ENCODE data around the gene UQCR11. TPM values are rescaled to one million over a fixed set of nuclear protein-coding genes. Genes with fewer than 3 reads are reported as not detected.

UQCR11 gene
- total and polyA plus RNA-seq, 9 donors = 95.4 to 211 (median 126) TPM

DNA sequence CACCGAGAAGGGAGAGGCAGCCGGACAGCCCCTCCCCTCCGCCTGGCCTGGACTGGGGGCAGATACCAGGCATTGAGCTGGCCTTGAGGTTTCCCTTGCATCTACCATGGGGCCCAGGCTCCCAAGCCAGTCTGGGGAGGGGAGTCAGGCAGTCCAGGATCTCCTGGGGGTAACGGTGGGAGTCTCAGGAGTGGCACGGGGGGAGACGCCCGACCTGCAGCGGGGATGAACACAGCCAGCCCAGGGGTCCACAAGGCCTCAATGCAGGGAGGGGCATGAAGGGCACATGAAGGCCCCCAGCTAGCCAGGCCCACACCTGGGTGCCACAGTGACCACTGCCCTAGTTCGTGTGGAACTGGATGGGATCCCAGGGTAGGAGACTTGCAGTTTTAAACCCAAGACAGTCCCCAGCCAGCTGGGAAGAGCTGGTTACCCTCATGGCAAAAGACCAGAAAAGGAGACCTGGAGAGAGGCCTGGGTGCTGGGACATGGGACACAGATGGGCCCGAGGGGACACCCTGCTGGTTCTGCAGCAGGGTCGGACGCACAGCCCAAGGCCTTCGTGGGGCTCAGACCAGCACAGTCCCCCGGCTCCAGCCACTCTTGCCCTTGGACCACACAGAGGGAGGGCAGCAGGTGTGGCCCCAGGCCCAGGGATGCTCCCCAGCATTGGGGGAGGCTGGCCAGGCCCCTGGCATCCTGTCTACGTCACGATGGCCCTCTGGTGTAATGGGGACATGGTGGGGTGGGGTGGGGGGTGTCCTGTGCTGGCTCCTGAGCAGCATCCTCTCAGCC lies 4.6 kb upstream of the UQCR11 start:
- Histone ChIP-seq H3K9me3 (replicated peaks; ENCODE audit: control insufficient read depth, low read depth, low read length) (no peaks in the 10 kb centered on the region), H3K4me3 (ENCODE audit: low read length) (no peak overlapping the region), H3K27ac (ENCODE audit: low read length) (no peak overlapping the region), H3K27me3 (ENCODE audit: control insufficient read depth, insufficient read depth, low read length) (no peaks in the 10 kb centered on the region), H3K4me1 (ENCODE audit: control insufficient read depth, insufficient read depth, low read length) (peaks cover 10% of the 10 kb centered on the region), H3K36me3 (ENCODE audit: control insufficient read depth, insufficient read depth, low read length) (peaks cover 63% of the 10 kb centered on the region)
- DNase-seq = no peak
- WGBS (ENCODE audit: insufficient coverage) = 69% methylated on average over 14 of the region's 16 CpGs

DNA sequence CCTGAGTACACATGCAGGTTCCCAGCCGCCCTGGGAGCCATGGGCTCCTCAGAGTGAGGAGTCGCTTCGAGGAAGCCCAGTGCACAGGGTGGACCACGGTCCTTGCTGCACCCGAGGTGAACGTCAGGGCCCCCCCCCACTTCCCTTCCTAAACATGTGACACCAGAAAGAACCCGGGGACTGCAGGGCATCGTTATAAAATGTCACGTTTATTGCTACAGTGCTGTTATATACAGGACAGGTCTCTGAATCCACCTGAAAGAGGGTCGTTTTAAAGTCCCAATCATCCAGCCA lies 3.8 kb upstream of the UQCR11 start:
- WGBS (ENCODE audit: insufficient coverage) = 47% methylated on average over 5 of the region's 10 CpGs
- Histone ChIP-seq H3K9me3 (replicated peaks; ENCODE audit: control insufficient read depth, low read depth, low read length) (no peaks in the 10 kb centered on the region), H3K27me3 (ENCODE audit: control insufficient read depth, insufficient read depth, low read length) (no peaks in the 10 kb centered on the region), H3K36me3 (ENCODE audit: control insufficient read depth, insufficient read depth, low read length) (peaks cover 55% of the 10 kb centered on the region), H3K4me1 (ENCODE audit: control insufficient read depth, insufficient read depth, low read length) (peaks cover 18% of the 10 kb centered on the region), H3K4me3 (ENCODE audit: low read length) (no peak overlapping the region), H3K27ac (ENCODE audit: low read length) (no peak overlapping the region)
- no peak for DNase-seq

DNA sequence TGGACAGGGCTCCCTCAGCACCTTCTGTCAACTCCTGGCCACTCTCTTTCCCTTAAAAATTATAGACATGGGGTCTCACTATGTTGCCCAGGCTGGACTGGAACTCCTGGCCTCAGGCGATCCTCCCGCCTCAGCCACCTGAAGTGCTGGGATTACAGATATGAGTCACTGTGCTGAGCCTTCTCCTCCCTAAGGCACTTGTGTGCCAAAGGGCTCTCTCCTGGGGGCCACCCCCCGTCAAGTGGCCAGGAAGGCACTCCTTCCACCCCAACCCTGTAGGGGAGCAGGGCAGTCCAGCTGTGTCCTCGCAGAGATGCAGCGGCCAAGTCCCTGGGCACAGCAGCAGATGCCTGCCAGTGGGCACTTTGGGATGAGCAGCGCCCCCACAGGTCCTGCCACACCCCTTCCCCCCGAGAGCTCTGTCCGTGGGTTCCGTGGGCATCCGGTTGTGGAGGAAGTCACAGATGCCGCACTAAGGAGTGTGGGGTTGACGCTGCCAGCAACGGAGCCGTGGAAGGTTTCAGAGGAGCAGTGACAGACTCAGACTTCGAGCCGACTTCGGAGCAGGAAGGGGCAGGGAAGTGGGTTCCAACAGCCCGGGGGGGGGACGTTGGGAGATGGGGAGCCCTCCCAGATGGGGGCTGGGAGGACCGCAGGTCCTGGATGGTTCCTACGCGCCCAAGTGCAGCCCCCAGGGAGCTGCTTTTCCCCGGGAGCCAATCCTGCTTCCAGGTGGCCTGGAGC lies 3.3 kb upstream of the UQCR11 start:
- H3K27ac ChIP-seq (ENCODE audit: low read length) = no peak overlapping the region
- WGBS (ENCODE audit: insufficient coverage) = 55% methylated on average over 17 of the region's 23 CpGs
- H3K27me3 ChIP-seq (ENCODE audit: control insufficient read depth, insufficient read depth, low read length) = no peaks in the 10 kb centered on the region
- DNase-seq = no peak
- peaks cover 49% of the 10 kb centered on the region for H3K36me3 ChIP-seq (ENCODE audit: control insufficient read depth, insufficient read depth, low read length)
- no peak overlapping the region for H3K4me3 ChIP-seq (ENCODE audit: low read length)
- H3K9me3 ChIP-seq (replicated peaks; ENCODE audit: control insufficient read depth, low read depth, low read length) = no peaks in the 10 kb centered on the region
- peaks cover 20% of the 10 kb centered on the region for H3K4me1 ChIP-seq (ENCODE audit: control insufficient read depth, insufficient read depth, low read length)

DNA sequence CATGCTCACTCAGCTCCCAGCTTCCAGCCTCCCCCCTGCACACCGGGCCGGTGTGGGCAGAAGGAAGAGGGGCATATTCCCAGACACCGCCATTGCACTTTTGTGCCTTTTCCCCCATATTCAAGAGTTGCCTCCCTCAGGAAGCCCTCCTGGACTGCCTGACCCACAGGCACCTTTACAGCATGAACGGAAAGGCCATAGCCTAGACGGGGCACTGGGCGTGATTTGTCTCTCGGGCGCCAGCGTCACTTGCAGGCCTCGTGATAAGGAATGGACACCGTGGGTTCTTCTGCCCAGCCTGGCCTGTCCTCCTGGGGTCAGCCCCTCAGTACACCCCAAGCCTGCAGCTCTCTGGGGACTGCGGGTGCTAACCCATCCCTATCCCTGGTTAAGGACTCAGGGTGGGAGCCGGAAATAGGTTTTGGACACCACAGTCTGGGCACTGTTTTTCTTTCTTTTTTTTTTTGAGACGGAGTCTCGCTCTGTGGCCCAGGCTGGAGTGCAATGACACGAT lies 933 bp upstream of the UQCR11 start:
- no peak for DNase-seq
- peaks cover 27% of the 10 kb centered on the region for H3K36me3 ChIP-seq (ENCODE audit: control insufficient read depth, insufficient read depth, low read length)
- no peaks in the 10 kb centered on the region for H3K9me3 ChIP-seq (replicated peaks; ENCODE audit: control insufficient read depth, low read depth, low read length)
- peaks cover 28% of the 10 kb centered on the region for H3K4me1 ChIP-seq (ENCODE audit: control insufficient read depth, insufficient read depth, low read length)
- H3K27me3 ChIP-seq (ENCODE audit: control insufficient read depth, insufficient read depth, low read length) = no peaks in the 10 kb centered on the region
- peak overlapping the region; percentile 99 for H3K27ac ChIP-seq (ENCODE audit: low read length)
- WGBS (ENCODE audit: insufficient coverage) = 22% methylated on average over 10 of the region's 16 CpGs
- H3K4me3 ChIP-seq (ENCODE audit: low read length) = peak overlapping the region; percentile 71

DNA sequence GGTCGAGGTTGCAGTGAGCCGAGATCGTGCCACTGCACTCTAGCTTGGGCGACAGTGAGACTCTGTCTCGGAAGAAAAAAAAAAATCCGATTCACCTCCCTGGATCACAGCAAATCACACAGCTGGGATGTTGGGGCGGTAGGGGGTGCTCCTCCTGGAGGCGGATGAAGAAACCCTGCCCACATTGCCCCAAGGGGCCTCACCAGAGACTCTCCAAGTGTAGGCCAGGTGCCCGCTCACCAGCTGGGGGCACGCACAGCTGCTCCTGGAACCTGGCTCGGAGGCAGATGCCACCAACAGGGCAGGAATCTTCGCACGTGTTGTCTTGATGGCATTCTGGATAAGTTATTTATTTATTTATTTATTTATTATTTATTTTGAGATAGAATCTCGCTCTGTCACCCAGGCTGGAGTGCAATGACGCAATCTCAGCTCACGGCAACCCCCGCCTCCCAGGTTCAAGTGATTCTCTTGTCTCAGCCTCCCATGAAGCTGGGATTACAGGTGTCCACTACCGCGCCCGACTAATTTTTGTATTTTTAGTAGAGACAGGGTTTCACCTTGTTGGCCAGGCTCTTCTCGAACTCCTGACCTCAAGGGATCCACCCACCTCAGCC lies 3.1 kb downstream of the UQCR11 start:
- Histone ChIP-seq H3K4me1 (ENCODE audit: control insufficient read depth, insufficient read depth, low read length) (peaks cover 28% of the 10 kb centered on the region), H3K36me3 (ENCODE audit: control insufficient read depth, insufficient read depth, low read length) (peaks cover 26% of the 10 kb centered on the region), H3K27me3 (ENCODE audit: control insufficient read depth, insufficient read depth, low read length) (no peaks in the 10 kb centered on the region), H3K4me3 (ENCODE audit: low read length) (no peak overlapping the region), H3K9me3 (replicated peaks; ENCODE audit: control insufficient read depth, low read depth, low read length) (no peaks in the 10 kb centered on the region), H3K27ac (ENCODE audit: low read length) (no peak overlapping the region)
- DNase-seq = no peak
- WGBS (ENCODE audit: insufficient coverage) = 93% methylated on average over 2 of the region's 21 CpGs

DNA sequence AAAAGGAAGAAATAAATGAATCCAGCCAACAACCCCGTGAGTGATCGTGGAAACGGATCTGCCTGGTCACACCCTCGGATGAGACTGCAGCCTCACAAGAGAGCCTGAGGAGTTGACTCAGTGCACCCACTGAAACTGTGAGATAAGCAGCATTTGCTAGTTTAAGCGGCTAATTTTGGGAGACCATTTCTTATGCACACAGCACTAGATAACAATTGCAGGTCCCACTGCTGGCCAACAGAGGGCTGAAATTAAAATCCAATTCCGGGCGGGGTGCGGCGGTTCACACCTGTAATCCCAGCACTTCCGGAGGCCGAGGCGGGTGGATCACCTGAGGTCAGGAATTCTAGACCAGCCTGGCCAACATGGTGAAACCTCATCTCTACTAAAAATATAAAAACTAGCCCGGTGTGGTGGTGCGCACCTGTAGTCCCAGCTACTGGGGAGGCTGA lies 3.6 kb downstream of the UQCR11 start:
- peaks cover 29% of the 10 kb centered on the region for H3K36me3 ChIP-seq (ENCODE audit: control insufficient read depth, insufficient read depth, low read length)
- H3K27ac ChIP-seq (ENCODE audit: low read length) = no peak overlapping the region
- no peaks in the 10 kb centered on the region for H3K27me3 ChIP-seq (ENCODE audit: control insufficient read depth, insufficient read depth, low read length)
- no peak for DNase-seq
- peaks cover 28% of the 10 kb centered on the region for H3K4me1 ChIP-seq (ENCODE audit: control insufficient read depth, insufficient read depth, low read length)
- WGBS (ENCODE audit: insufficient coverage) = 94% methylated on average over 13 of the region's 14 CpGs
- H3K4me3 ChIP-seq (ENCODE audit: low read length) = no peak overlapping the region
- no peaks in the 10 kb centered on the region for H3K9me3 ChIP-seq (replicated peaks; ENCODE audit: control insufficient read depth, low read depth, low read length)

DNA sequence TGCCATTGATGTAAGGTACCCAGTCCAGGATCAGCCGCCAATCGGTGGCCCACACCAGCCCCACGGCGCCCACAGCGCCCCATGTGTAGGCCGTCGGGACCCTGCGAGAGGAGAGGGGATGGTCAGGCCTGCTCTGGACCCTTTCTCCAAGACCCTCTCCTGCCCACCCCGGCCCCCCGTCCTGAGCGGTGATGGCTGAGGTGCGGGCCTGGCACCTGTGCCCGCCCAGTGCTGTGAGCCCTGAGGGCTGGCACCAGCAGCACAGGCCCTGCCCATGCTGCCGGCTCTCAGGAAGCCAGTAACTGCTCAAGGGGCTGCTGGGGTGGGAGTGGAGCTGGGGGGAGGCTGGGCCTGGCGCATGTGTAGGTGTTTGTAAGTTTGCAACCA lies 5.8 kb downstream of the UQCR11 start:
- Histone ChIP-seq H3K4me3 (ENCODE audit: low read length) (no peak overlapping the region), H3K27me3 (ENCODE audit: control insufficient read depth, insufficient read depth, low read length) (no peaks in the 10 kb centered on the region), H3K27ac (ENCODE audit: low read length) (no peak overlapping the region), H3K4me1 (ENCODE audit: control insufficient read depth, insufficient read depth, low read length) (peaks cover 14% of the 10 kb centered on the region), H3K9me3 (replicated peaks; ENCODE audit: control insufficient read depth, low read depth, low read length) (no peaks in the 10 kb centered on the region), H3K36me3 (ENCODE audit: control insufficient read depth, insufficient read depth, low read length) (peaks cover 33% of the 10 kb centered on the region)
- WGBS (ENCODE audit: insufficient coverage) = 96% methylated on average over 8 of the region's 15 CpGs
- DNase-seq = no peak

DNA sequence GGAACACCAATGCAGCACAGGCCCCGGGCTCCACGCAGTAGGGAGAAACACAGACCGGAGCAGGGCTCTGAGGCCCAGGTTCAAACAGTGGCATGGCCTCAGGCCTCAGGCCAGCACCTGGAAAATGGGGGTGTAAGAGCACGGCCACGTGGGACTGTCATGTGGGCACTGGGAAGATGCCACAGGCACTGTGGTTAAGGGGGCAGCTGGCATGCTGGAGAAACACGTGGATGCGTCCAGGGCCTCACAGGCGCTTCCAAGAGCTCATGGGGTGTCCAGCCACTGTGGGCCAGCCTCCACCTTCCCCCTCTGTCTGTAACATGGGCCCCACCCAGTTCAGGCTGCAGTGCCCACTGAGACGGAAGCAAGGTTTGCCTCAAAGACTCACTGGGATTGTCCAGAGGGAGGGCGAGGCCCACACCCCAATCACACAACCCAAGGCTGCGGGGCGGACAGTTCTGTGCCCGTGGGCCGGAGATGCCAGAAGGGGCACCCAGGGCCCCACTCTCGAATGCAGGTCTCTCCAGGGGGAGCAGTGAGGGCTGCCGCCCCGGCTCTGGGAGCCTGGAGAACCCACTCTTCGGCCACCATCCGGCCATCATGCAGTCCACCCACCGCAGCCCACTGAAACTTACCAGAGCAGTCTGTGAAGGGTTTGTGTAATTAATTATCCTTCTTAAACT lies 6.3 kb downstream of the UQCR11 start:
- H3K9me3 ChIP-seq (replicated peaks; ENCODE audit: control insufficient read depth, low read depth, low read length) = no peaks in the 10 kb centered on the region
- WGBS (ENCODE audit: insufficient coverage) = 90% methylated on average over 7 of the region's 20 CpGs
- peaks cover 8% of the 10 kb centered on the region for H3K4me1 ChIP-seq (ENCODE audit: control insufficient read depth, insufficient read depth, low read length)
- H3K36me3 ChIP-seq (ENCODE audit: control insufficient read depth, insufficient read depth, low read length) = peaks cover 36% of the 10 kb centered on the region
- no peak for DNase-seq
- no peak overlapping the region for H3K4me3 ChIP-seq (ENCODE audit: low read length)
- no peak overlapping the region for H3K27ac ChIP-seq (ENCODE audit: low read length)
- H3K27me3 ChIP-seq (ENCODE audit: control insufficient read depth, insufficient read depth, low read length) = no peaks in the 10 kb centered on the region

DNA sequence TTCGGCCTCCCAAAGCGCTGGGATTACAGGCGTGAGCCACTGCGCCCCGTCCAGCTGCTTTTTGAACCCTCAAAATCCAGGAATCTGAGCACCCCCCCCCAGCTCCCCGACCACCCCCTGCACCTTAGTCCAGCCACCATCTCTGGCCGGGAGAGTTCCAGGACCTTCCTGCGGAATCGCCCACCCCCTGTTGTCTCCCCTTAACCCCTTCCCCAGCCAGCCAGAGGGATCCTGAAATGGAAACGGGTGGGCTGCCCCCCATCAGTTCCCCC lies 11.8 kb downstream of the UQCR11 start:
- DNase-seq = no peak
- Histone ChIP-seq H3K27ac (ENCODE audit: low read length) (no peak overlapping the region), H3K36me3 (ENCODE audit: control insufficient read depth, insufficient read depth, low read length) (peaks cover 26% of the 10 kb centered on the region), H3K4me3 (ENCODE audit: low read length) (peak overlapping the region; percentile 82), H3K9me3 (replicated peaks; ENCODE audit: control insufficient read depth, low read depth, low read length) (no peaks in the 10 kb centered on the region), H3K4me1 (ENCODE audit: control insufficient read depth, insufficient read depth, low read length) (peaks cover 25% of the 10 kb centered on the region), H3K27me3 (ENCODE audit: control insufficient read depth, insufficient read depth, low read length) (no peaks in the 10 kb centered on the region)
- whole genome bisulfite sequencing (ENCODE audit: insufficient coverage) = 34% methylated on average over 10 of the region's 10 CpGs
